B cell (primary cell): ENCODE data around the gene IFITM1.

Experiments
- CTCF ChIP-seq: fragments of 200-600 bp; IDR thresholded peaks from one replicate; pipeline ENCODE4 v1.8.0; 2022; ENCODE audit warnings: antibody characterized with exemption, mild to moderate bottlenecking
- EZH2 ChIP-seq: IDR thresholded peaks from 2 replicates; pipeline ENCODE4 v1.6.1; 2012; ENCODE audit warnings: borderline replicate concordance, low read depth, mild to moderate bottlenecking, moderate library complexity, low read length; ENCODE audit not compliant: insufficient read depth, poor library complexity, severe bottlenecking

GRCh38 chr11:329886-330253, 16.0 kb downstream of the IFITM1 start:
- TF ChIP-seq EZH2 (no peak), CTCF (no peak)
